A549 (cell line): Measurements from ENCODE around the gene PID1. TPM values are rescaled to one million over a fixed set of nuclear protein-coding genes. Genes with fewer than 3 reads are reported as not detected.

Source experiments
- ATAC-seq, 2 experiments: fragments of 200-7000 bp in 1 of 2; fragments of >200 bp in 1 of 2; cut with Nextera tagmentation in 1 of 2; cut with Tn5 transposase in 1 of 2; 3 replicates each; pipeline versions ENCODE4 v1.8.0 to v1.9.1; 2018 to 2020; ENCODE audit warnings: mild to moderate bottlenecking in 1 of 2, moderate library complexity in 1 of 2
- CTCF ChIA-PET: fragments of 300-600 bp; sonication (Branson Sonifier 250); formaldehyde crosslinking; extraction: SDS; loops from one replicate; lab custom pipeline; 2021; ENCODE audit warnings: antibody characterized with exemption, inconsistent platforms; lab: Yijun Ruan, JAX
- POLR2A ChIA-PET: fragments of 350-600 bp; formaldehyde crosslinking; extraction: SDS; loops from one replicate; lab custom pipeline; 2021; ENCODE audit warnings: antibody characterized with exemption, inconsistent platforms; lab: Yijun Ruan, JAX
- DNase-seq, 2 experiments: peaks; one replicate each; pipeline versions ENCODE4 v3.0.0 to v3.0.0-alpha.2; 2011 to 2016; ENCODE audit warnings: low read depth in 1 of 2, low spot score in 1 of 2
- FAIRE-seq: peaks from 2 replicates; lab custom pipeline; 2011; peaks lifted over from hg19 to GRCh38; lab: Jason Lieb, UNC
- H3K27ac ChIP-seq, 2 experiments: fragments of >200 bp; sonication (Bioruptor Twin); formaldehyde crosslinking; 3 replicates each; pipeline ENCODE4 v1.5.1; 2016 to 2017
- H3K4me1 ChIP-seq: fragments of >200 bp; sonication (Bioruptor Twin); formaldehyde crosslinking; 3 replicates; pipeline ENCODE4 v1.6.1; 2016
- H3K4me2 ChIP-seq: fragments of >200 bp; sonication (Bioruptor Twin); formaldehyde crosslinking; 3 replicates; pipeline ENCODE4 v1.6.1; 2016
- H3K4me3 ChIP-seq: fragments of >200 bp; sonication (Bioruptor Twin); formaldehyde crosslinking; 3 replicates; pipeline ENCODE4 v1.5.1; 2016
- H3K9me3 ChIP-seq: fragments of >200 bp; sonication (Bioruptor Twin); formaldehyde crosslinking; 3 replicates; pipeline ENCODE4 v1.6.1; 2016
- BHLHE40 ChIP-seq: IDR thresholded peaks from 2 replicates; pipeline ENCODE4 v1.6.1; 2012; ENCODE audit warnings: low read depth, low read length, inconsistent platforms
- CEBPB ChIP-seq, 2 experiments: fragments of >200 bp in 1 of 2; sonication (Bioruptor Twin) in 1 of 2; formaldehyde crosslinking in 1 of 2; IDR thresholded peaks; 2 replicates each; pipeline ENCODE4 v1.6.1; 2012 to 2016
- CHD4 ChIP-seq: fragments of 200-600 bp; sonication (generic); IDR thresholded peaks from 2 replicates; pipeline ENCODE4 v1.6.1; 2016; ENCODE audit warnings: antibody characterized with exemption, mild to moderate bottlenecking, borderline replicate concordance
- EHF ChIP-seq: fragments of 250-450 bp; sonication (Bioruptor Pico); IDR thresholded peaks from 2 replicates; pipeline ENCODE4 v1.5.0; 2020; ENCODE audit warnings: mild to moderate bottlenecking
- EP300 ChIP-seq, 2 experiments: fragments of >200 bp; sonication (Bioruptor Twin); formaldehyde crosslinking; IDR thresholded peaks; 2 replicates in 1 of 2; 3 replicates in 1 of 2; pipeline ENCODE4 v1.6.1; 2016 to 2017
- ESRRA ChIP-seq: fragments of 150-350 bp; IDR thresholded peaks from 2 replicates; pipeline ENCODE4 v1.6.1; 2014; ENCODE audit warnings: mild to moderate bottlenecking, low read length, borderline replicate concordance
- FOSL2 ChIP-seq, 2 experiments: fragments of 450-650 bp in 1 of 2; fragments of >200 bp in 1 of 2; sonication (Bioruptor Twin) in 1 of 2; formaldehyde crosslinking; IDR thresholded peaks; 2 replicates each; pipeline versions ENCODE4 v1.5.0 to v1.6.1; 2016 to 2020; ENCODE audit warnings: mild to moderate bottlenecking in 1 of 2, moderate library complexity in 1 of 2
- GATA3 ChIP-seq: IDR thresholded peaks from 2 replicates; pipeline ENCODE4 v1.6.1; 2012; ENCODE audit warnings: borderline replicate concordance
- JUN ChIP-seq, 2 experiments: fragments of >200 bp; sonication (Bioruptor Twin); formaldehyde crosslinking; IDR thresholded peaks; 2 replicates in 1 of 2; 3 replicates in 1 of 2; pipeline ENCODE4 v1.6.1; 2016 to 2017
- KDM5A ChIP-seq: fragments of 200-600 bp; sonication (generic); IDR thresholded peaks from 2 replicates; pipeline ENCODE4 v1.6.1; 2016; ENCODE audit warnings: antibody characterized with exemption, mild to moderate bottlenecking
- MAFK ChIP-seq: fragments of 450-650 bp; IDR thresholded peaks from 2 replicates; pipeline ENCODE4 v1.6.1; 2014; ENCODE audit not compliant: partially characterized antibody
- MAZ ChIP-seq: fragments of 150-350 bp; IDR thresholded peaks from 2 replicates; pipeline ENCODE4 v1.6.1; 2014; ENCODE audit warnings: antibody characterized with exemption, low read depth, low read length, borderline replicate concordance
- NR3C1 ChIP-seq: fragments of >200 bp; sonication (Bioruptor Twin); formaldehyde crosslinking; IDR thresholded peaks from 3 replicates; pipeline ENCODE4 v1.6.1; 2017
- PHF8 ChIP-seq: fragments of 200-600 bp; sonication (generic); IDR thresholded peaks from 2 replicates; pipeline ENCODE4 v1.6.1; 2016; ENCODE audit warnings: low read depth, mild to moderate bottlenecking, antibody characterized with exemption, moderate library complexity, borderline replicate concordance
- POLR2A ChIP-seq: IDR thresholded peaks from 2 replicates; pipeline ENCODE4 v1.6.1; 2012; ENCODE audit warnings: mild to moderate bottlenecking, low read length
- POLR2AphosphoS2 ChIP-seq: conservative IDR thresholded peaks from 2 replicates; pipeline ENCODE4 v1.6.1; 2012; ENCODE audit warnings: low read length, improper control_type of control experiment, inconsistent platforms
- RARB ChIP-seq: fragments of 250-450 bp; sonication (Bioruptor Pico); IDR thresholded peaks from 2 replicates; pipeline ENCODE4 v1.8.0; 2021; ENCODE audit warnings: mild to moderate bottlenecking, moderate library complexity
- RNF2 ChIP-seq: fragments of 200-600 bp; sonication (generic); IDR thresholded peaks from 2 replicates; pipeline ENCODE4 v1.6.1; 2016; ENCODE audit warnings: low read depth, mild to moderate bottlenecking, antibody characterized with exemption, moderate library complexity, borderline replicate concordance
- SREBF2 ChIP-seq: fragments of 450-650 bp; IDR thresholded peaks from 2 replicates; pipeline ENCODE4 v1.6.1; 2014; ENCODE audit warnings: mild to moderate bottlenecking, moderate library complexity
- TFCP2L1 ChIP-seq: fragments of 250-450 bp; sonication (Bioruptor Pico); IDR thresholded peaks from 2 replicates; pipeline ENCODE4 v1.5.0; 2021; ENCODE audit warnings: mild to moderate bottlenecking
- TP53 ChIP-seq: fragments of 250-450 bp; sonication (Bioruptor Pico); IDR thresholded peaks from 2 replicates; pipeline ENCODE4 v1.5.0; 2021; ENCODE audit warnings: mild to moderate bottlenecking, moderate library complexity
- ZC3H11A ChIP-seq: fragments of 450-650 bp; IDR thresholded peaks from 2 replicates; pipeline ENCODE4 v1.6.1; 2014; ENCODE audit warnings: antibody characterized with exemption, mild to moderate bottlenecking
- ZSCAN20 ChIP-seq: fragments of 250-450 bp; sonication (Bioruptor Pico); IDR thresholded peaks from 2 replicates; pipeline ENCODE4 v1.8.0; 2022; ENCODE audit warnings: mild to moderate bottlenecking, moderate library complexity
- WGBS: methylation state at CpG from one replicate; pipeline ENCODE4 v1.1.6; 2017; ENCODE audit errors: missing lambda C conversion rate; 5-methylcytosine and 5-hydroxymethylcytosine counted together
- polyA plus RNA-seq, 4 experiments: library from polyadenylated mRNA; depleted of rRNA in 3 of 4; stranded (reverse); fragments of >200 nt; fragmentation: RNase III in 1 of 4; extraction: RNeasy Plus Mini Kit Qiagen cat#74134 plus additional on column Dnase treatment in 1 of 4; gene quantifications; 2 replicates in 3 of 4; 3 replicates in 1 of 4; pipeline ENCODE4 v1.2.3, GENCODE V29; 2011 to 2017
- TF ChIP-seq, protein P1 (sequence below): IDR thresholded peaks from 2 replicates; pipeline ENCODE4 v1.6.1; 2012
- TF ChIP-seq, protein P2 (sequence below): fragments of 150-350 bp; IDR thresholded peaks from 2 replicates; pipeline ENCODE4 v1.6.1; 2014; ENCODE audit warnings: low read depth, mild to moderate bottlenecking, low read length
- TF ChIP-seq, protein P3 (sequence below): IDR thresholded peaks from 2 replicates; pipeline ENCODE4 v1.6.1; 2012
- TF ChIP-seq, protein P4 (sequence below): fragments of 200-600 bp; sonication (generic); IDR thresholded peaks from 2 replicates; pipeline ENCODE4 v1.6.1; 2016; ENCODE audit warnings: antibody characterized with exemption, mild to moderate bottlenecking, moderate library complexity

Gene PID1
- polyA plus RNA-seq, 2 of the 4 experiments (the other 2 are of a cell fraction): 0.75 to 2.7 TPM

DNA sequence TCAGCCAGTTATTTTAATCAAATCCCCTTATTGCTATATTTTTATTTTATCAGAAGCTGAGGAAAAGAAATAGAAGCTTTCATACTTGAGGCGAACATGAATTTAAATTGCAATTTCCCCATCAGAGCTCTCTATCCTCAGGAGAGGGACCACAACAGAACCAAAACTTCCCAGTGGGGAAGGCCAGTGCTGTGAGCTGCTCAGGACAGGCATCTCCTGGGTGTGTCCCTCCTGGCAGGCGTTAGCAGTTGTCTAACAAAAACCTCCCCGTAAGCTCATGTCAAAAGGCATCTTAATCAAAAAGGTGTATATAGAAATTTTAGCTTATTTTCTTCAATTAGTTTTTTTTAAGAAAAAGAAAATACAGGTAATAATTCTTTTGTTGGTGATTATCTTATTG, 93.0 kb downstream of the PID1 start:
- WGBS: 63% methylated on average over 3 of the region's 3 CpGs
- no peaks in the 10 kb centered on the region for H3K4me1 ChIP-seq
- ChIA-PET POLR2A (no interaction called here), CTCF (interaction anchor here (0.9 to 2.0 kb wide), 3 partner anchors 14 to 64 kb away, joined by 3 to 8 read pairs (median 3); no protein-coding TSS in a partner anchor)
- H3K4me2 ChIP-seq: no peak overlapping the region
- no peak overlapping the region for H3K4me3 ChIP-seq
- DNase-seq: no peak
- 0 out of 3 replicates have a peak, but pooled peaks cover 3% of the 10 kb centered on the region for H3K9me3 ChIP-seq
- no peak for FAIRE-seq
- H3K27ac ChIP-seq: no peak overlapping the region
- TF ChIP-seq JUN (IDR thresholded peaks at IDR 0.05) (no peak), CEBPB (IDR thresholded peaks at IDR 0.05) (no peak), MAZ (no peak), ESRRA (no peak), CHD4 (no peak), BHLHE40 (no peak), TP53 (CRISPR knock-in tag) (no peak), ZSCAN20 (CRISPR knock-in tag) (no peak), GATA3 (no peak), RARB (CRISPR knock-in tag) (no peak), KDM5A (no peak), TFCP2L1 (CRISPR knock-in tag) (no peak), MAFK (no peak), SREBF2 (no peak)
- TF ChIP-seq, protein P1, sequence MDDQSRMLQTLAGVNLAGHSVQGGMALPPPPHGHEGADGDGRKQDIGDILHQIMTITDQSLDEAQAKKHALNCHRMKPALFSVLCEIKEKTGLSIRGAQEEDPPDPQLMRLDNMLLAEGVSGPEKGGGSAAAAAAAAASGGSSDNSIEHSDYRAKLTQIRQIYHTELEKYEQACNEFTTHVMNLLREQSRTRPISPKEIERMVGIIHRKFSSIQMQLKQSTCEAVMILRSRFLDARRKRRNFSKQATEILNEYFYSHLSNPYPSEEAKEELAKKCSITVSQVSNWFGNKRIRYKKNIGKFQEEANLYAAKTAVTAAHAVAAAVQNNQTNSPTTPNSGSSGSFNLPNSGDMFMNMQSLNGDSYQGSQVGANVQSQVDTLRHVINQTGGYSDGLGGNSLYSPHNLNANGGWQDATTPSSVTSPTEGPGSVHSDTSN: no peak
- TF ChIP-seq, protein P2, sequence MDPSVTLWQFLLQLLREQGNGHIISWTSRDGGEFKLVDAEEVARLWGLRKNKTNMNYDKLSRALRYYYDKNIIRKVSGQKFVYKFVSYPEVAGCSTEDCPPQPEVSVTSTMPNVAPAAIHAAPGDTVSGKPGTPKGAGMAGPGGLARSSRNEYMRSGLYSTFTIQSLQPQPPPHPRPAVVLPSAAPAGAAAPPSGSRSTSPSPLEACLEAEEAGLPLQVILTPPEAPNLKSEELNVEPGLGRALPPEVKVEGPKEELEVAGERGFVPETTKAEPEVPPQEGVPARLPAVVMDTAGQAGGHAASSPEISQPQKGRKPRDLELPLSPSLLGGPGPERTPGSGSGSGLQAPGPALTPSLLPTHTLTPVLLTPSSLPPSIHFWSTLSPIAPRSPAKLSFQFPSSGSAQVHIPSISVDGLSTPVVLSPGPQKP: no peak
- ATAC-seq: no peak

DNA sequence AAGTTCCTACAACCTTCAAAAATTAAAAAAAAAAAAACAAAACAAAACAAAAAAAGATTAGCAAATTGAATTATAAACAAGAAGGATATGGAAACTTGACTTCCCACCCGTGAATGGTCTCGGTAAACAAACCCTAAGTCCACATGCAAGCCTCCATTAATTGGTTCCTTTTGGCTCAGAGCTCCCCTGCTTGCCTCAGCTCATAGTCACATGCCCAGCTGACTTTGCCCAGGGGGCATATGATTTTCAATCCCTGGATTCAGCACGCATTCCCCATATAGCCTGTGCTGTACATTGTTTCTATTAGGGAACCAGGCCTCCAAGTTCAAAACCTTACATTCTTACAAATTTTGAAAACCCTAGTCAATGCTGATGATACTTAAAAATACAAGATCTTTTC, 95.0 kb downstream of the PID1 start:
- TF ChIP-seq, protein P3, sequence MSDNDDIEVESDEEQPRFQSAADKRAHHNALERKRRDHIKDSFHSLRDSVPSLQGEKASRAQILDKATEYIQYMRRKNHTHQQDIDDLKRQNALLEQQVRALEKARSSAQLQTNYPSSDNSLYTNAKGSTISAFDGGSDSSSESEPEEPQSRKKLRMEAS: no peak
- TF ChIP-seq ESRRA: no peak
- TF ChIP-seq, protein P4, sequence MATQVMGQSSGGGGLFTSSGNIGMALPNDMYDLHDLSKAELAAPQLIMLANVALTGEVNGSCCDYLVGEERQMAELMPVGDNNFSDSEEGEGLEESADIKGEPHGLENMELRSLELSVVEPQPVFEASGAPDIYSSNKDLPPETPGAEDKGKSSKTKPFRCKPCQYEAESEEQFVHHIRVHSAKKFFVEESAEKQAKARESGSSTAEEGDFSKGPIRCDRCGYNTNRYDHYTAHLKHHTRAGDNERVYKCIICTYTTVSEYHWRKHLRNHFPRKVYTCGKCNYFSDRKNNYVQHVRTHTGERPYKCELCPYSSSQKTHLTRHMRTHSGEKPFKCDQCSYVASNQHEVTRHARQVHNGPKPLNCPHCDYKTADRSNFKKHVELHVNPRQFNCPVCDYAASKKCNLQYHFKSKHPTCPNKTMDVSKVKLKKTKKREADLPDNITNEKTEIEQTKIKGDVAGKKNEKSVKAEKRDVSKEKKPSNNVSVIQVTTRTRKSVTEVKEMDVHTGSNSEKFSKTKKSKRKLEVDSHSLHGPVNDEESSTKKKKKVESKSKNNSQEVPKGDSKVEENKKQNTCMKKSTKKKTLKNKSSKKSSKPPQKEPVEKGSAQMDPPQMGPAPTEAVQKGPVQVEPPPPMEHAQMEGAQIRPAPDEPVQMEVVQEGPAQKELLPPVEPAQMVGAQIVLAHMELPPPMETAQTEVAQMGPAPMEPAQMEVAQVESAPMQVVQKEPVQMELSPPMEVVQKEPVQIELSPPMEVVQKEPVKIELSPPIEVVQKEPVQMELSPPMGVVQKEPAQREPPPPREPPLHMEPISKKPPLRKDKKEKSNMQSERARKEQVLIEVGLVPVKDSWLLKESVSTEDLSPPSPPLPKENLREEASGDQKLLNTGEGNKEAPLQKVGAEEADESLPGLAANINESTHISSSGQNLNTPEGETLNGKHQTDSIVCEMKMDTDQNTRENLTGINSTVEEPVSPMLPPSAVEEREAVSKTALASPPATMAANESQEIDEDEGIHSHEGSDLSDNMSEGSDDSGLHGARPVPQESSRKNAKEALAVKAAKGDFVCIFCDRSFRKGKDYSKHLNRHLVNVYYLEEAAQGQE: no peak
- TF ChIP-seq, protein P2: no peak
- no peak for TF ChIP-seq SREBF2
- TF ChIP-seq POLR2A: no peak
- TF ChIP-seq MAFK: no peak
- no peak for TF ChIP-seq RNF2
- TF ChIP-seq EHF: no peak
- no peak for TF ChIP-seq FOSL2 (IDR thresholded peaks at IDR 0.05)
- no peak for TF ChIP-seq FOSL2 (CRISPR knock-in tag; IDR thresholded peaks at IDR 0.05)
- no peak for TF ChIP-seq BHLHE40
- TF ChIP-seq TP53 (CRISPR knock-in tag): no peak
- TF ChIP-seq NR3C1: no peak
- no peak for TF ChIP-seq POLR2AphosphoS2
- no peak for TF ChIP-seq TFCP2L1 (CRISPR knock-in tag)
- TF ChIP-seq EP300 (IDR thresholded peaks at IDR 0.05): no peak
- TF ChIP-seq ZC3H11A: no peak
- no peak for TF ChIP-seq PHF8
- TF ChIP-seq MAZ: no peak
- TF ChIP-seq CHD4: no peak
- 0 out of 3 replicates have a peak, but pooled peaks cover 5% of the 10 kb centered on the region for H3K9me3 ChIP-seq
- H3K4me1 ChIP-seq: no peaks in the 10 kb centered on the region
- ATAC-seq: no peak
- H3K4me2 ChIP-seq: no peak overlapping the region
- H3K27ac ChIP-seq: no peak overlapping the region
- POLR2A ChIA-PET: no interaction called here
- H3K4me3 ChIP-seq: no peak overlapping the region
- no peak for DNase-seq
- no peak for FAIRE-seq
- 2% methylated on average over 2 of the region's 3 CpGs for WGBS
- CTCF ChIA-PET: no interaction called here
